Brain microvascular endothelial cell (primary cell): ENCODE results near the gene PLA2G4C.

Experiments
- DNase-seq: peaks from one replicate; pipeline ENCODE4 v3.0.0-alpha.2; 2020
- H3K27ac ChIP-seq: fragments of 250-450 bp; sonication (Bioruptor Pico); 2 replicates; pipeline ENCODE4 v1.5.1; 2020; ENCODE audit warnings: mild to moderate bottlenecking, moderate library complexity
- H3K27me3 ChIP-seq: fragments of 250-450 bp; sonication (Bioruptor Pico); replicated peaks from 2 replicates; pipeline ENCODE4 v1.5.1; 2020; ENCODE audit warnings: mild to moderate bottlenecking
- H3K36me3 ChIP-seq: fragments of 250-450 bp; sonication (Bioruptor Pico); replicated peaks from 2 replicates; pipeline ENCODE4 v1.5.1; 2020; ENCODE audit warnings: mild to moderate bottlenecking
- H3K4me3 ChIP-seq: 2 replicates; pipeline ENCODE4 v1.5.1; 2011; ENCODE audit warnings: low read depth, mild to moderate bottlenecking, control low read depth, low read length, moderate library complexity
- CTCF ChIP-seq: IDR thresholded peaks from 2 replicates; pipeline ENCODE4 v1.5.1; 2011; ENCODE audit warnings: low read depth, mild to moderate bottlenecking, moderate library complexity, low read length, control low read depth, inconsistent platforms; ENCODE audit errors: missing control alignments
- in situ Hi-C: cut with HindIII; loops from 2 replicates; pipeline ENCODE4 v1.10.0; 2017; ENCODE audit warnings: low sequenced_read_pairs, low pct_ligation_motif_present

Gene PLA2G4C

GRCh38 chr19:48053856-48054255, 56.8 kb downstream of the PLA2G4C start:
- H3K36me3 ChIP-seq = no peaks in the 10 kb centered on the region
- H3K27me3 ChIP-seq = no peaks in the 10 kb centered on the region
- DNase-seq = no peak
- no peak overlapping the region for H3K4me3 ChIP-seq
- no peak for TF ChIP-seq CTCF
- H3K27ac ChIP-seq = no peak overlapping the region
- in situ Hi-C loops = no loop called here

GRCh38 chr19:48053076-48053475, 57.5 kb downstream of the PLA2G4C start:
- no peak for DNase-seq
- no peak for TF ChIP-seq CTCF
- no peak overlapping the region for H3K27ac ChIP-seq
- in situ Hi-C loops = no loop called here
- H3K36me3 ChIP-seq = no peaks in the 10 kb centered on the region
- H3K27me3 ChIP-seq = no peaks in the 10 kb centered on the region
- H3K4me3 ChIP-seq = no peak overlapping the region

GRCh38 chr19:48051335-48052033, 59.1 kb downstream of the PLA2G4C start:
- TF ChIP-seq CTCF = no peak
- no peak for DNase-seq
- in situ Hi-C loops = no loop called here
- Histone ChIP-seq H3K27ac (no peak overlapping the region), H3K27me3 (no peaks in the 10 kb centered on the region), H3K36me3 (no peaks in the 10 kb centered on the region), H3K4me3 (no peak overlapping the region)

- no peak overlapping the region for H3K27ac ChIP-seq
- H3K27me3 ChIP-seq = no peaks in the 10 kb centered on the region
- no peak for TF ChIP-seq CTCF
- H3K36me3 ChIP-seq = no peaks in the 10 kb centered on the region
- in situ Hi-C loops = no loop called here
- DNase-seq = no peak
- H3K4me3 ChIP-seq = no peak overlapping the region
Measured at GRCh38 chr19:48044561-48044960, 66.1 kb downstream of the PLA2G4C start.

- Histone ChIP-seq H3K27me3 (no peaks in the 10 kb centered on the region), H3K36me3 (no peaks in the 10 kb centered on the region), H3K27ac (no peak within 1 kb of the TSS), H3K4me3 (no peak within 1 kb of the TSS)
- in situ Hi-C loops = no loop called here
- DNase-seq = no peak
- no peak for TF ChIP-seq CTCF
Measured at GRCh38 chr19:48043675-48044258, 66.8 kb downstream of the PLA2G4C start, which contains the start of gene CABP5. Gene CABP5, minus strand, starts transcription at chr19:48044079. Its CDS starts 157 bp downstream, at chr19:48043922.
